Uterus (tissue), 4 donors: ENCODE data around the gene PYY. TPM values are rescaled to one million over a fixed set of nuclear protein-coding genes. Genes with fewer than 3 reads are reported as not detected.
"Not testable (repeated sequence)": the region's sequence is repeated elsewhere in the genome, so short reads cannot be mapped to it uniquely, and the experiment has no call there.

Experiments
- DNase-seq, 2 donors: peaks; one replicate each; pipeline ENCODE4 v3.0.0-alpha.2; 2019 to 2020
- H3K27ac ChIP-seq, 2 donors: fragments of 200-600 bp; sonication (generic); 1 replicate in 1 of 2; 2 replicates in 1 of 2; pipeline ENCODE4 v1.5.1; 2016 to 2018
- H3K27me3 ChIP-seq, 2 donors: fragments of 200-600 bp; sonication (generic); one replicate each; pipeline ENCODE4 v1.5.1; 2018 to 2019; ENCODE audit warnings: control low read depth in 1 of 2
- H3K36me3 ChIP-seq, 2 donors: fragments of 200-600 bp; sonication (generic); one replicate each; pipeline ENCODE4 v1.5.1; 2019; ENCODE audit warnings: control low read depth in 1 of 2
- H3K4me1 ChIP-seq, 2 donors: fragments of 200-600 bp; sonication (generic); one replicate each; pipeline ENCODE4 v1.5.1; 2018 to 2019; ENCODE audit warnings: control low read depth in 1 of 2
- H3K4me3 ChIP-seq, 2 donors: fragments of 200-600 bp; sonication (generic); 1 replicate in 1 of 2; 2 replicates in 1 of 2; pipeline ENCODE4 v1.5.1; 2018 to 2019; ENCODE audit warnings: mild to moderate bottlenecking in 1 of 2
- H3K9me3 ChIP-seq, 2 donors: fragments of 200-600 bp; sonication (generic); one replicate each; pipeline ENCODE4 v1.5.1; 2019; ENCODE audit warnings: control low read depth in 1 of 2
- CTCF ChIP-seq, 4 experiments: fragments of 200-600 bp in 2 of 4; fragments of 450-650 bp in 2 of 4; sonication (generic) in 2 of 4; IDR thresholded peaks; one replicate each; pipeline ENCODE4 v1.5.1; 2016 to 2019; ENCODE audit warnings: antibody characterized with exemption in 4 of 4, mild to moderate bottlenecking in 2 of 4, moderate library complexity in 1 of 4
- POLR2A ChIP-seq, 2 donors: fragments of 450-650 bp; IDR thresholded peaks; one replicate each; pipeline ENCODE4 v1.6.1; 2016; ENCODE audit warnings: antibody characterized with exemption in 2 of 2, mild to moderate bottlenecking in 1 of 2, moderate library complexity in 1 of 2
- intact Hi-C: fragments of 100-400 bp; cut with DNase I; formaldehyde crosslinking; loops from one replicate; pipeline ENCODE4 v1.15.1; 2023; ENCODE audit warnings: low total_unique reads
- total RNA-seq, 4 donors: library from RNA; depleted of rRNA in 3 of 4; stranded (reverse); fragments of >200 nt in 3 of 4; gene quantifications; one replicate each; pipeline versions ENCODE4 v1.1.0 to v1.2.4, GENCODE V29; 2014 to 2023
- donor health status: DM: yes; HTN: yes; CAD: no.

PYY gene
- total RNA-seq, 4 donors from 2014 or later: not detected

- Histone ChIP-seq H3K27me3 (no peaks in the 10 kb centered on the region), H3K4me1 (no peaks in the 10 kb centered on the region), H3K27ac (no peak overlapping the region), H3K36me3 (no peaks in the 10 kb centered on the region), H3K4me3 (no peak overlapping the region), H3K9me3 (no peaks in the 10 kb centered on the region)
- TF ChIP-seq CTCF (IDR thresholded peaks at IDR 0.05) (no peak), POLR2A (IDR thresholded peaks at IDR 0.05) (no peak)
- intact Hi-C loops: no loop called here
- no peak for DNase-seq
Measured at GRCh38 chr17:43970366-43970765, 16.6 kb upstream of the PYY start.

DNA sequence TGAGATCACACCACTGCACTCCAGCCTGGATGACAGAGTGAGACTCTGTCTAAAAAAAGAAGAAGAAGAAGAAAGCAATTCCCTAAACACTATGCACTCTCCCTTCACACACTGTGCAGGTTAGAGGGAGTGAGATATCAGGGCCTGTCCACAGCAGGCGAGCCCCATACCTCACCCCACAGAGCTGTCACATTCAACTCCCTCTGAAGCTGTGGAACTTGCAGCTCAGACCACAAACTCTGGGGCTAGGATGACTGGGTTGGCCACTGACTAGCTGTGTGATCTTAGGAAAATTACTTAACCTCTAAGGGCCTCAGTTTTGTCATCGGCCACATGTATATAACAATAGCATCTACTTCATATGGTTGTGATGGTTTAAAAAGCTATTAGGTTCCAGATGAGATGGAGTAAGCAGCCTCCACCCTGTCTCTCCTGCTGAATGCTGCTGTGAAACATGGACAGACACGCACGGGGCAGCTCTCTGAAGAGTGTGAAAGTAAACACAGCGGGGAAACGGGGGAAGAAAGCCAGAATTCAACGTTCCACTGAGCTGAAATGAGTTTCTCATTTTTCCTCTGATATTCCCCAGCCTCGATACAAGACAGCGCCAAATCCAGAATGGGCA lies 13.6 kb upstream of the PYY start:
- no peaks in the 10 kb centered on the region for H3K36me3 ChIP-seq
- intact Hi-C loops: no loop called here
- no peak overlapping the region for H3K4me3 ChIP-seq
- DNase-seq: no peak
- H3K4me1 ChIP-seq: no peaks in the 10 kb centered on the region
- TF ChIP-seq POLR2A (IDR thresholded peaks at IDR 0.05): no peak
- no peak overlapping the region for H3K27ac ChIP-seq
- no peaks in the 10 kb centered on the region for H3K27me3 ChIP-seq
- H3K9me3 ChIP-seq: no peaks in the 10 kb centered on the region

DNA sequence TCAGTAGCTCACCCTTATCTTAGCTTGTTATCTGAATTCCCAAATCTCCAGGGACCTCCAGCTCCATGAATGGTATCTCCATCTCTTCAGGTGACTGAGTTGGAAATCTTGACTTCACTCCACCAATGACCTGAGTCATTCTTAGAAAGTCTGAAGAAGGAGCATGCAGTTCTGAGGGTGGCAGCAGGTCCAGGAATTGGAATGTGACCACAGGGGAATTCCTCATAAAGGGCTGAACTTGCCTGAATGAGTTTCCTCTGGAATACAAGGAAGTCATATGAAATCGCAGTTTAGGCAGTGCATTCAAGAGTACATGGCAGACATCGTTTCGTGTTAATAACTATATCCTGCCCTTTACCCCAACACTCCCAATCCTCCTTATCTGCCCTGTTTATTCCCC lies 12.5 kb upstream of the PYY start:
- Histone ChIP-seq H3K27ac (no peak overlapping the region), H3K36me3 (no peaks in the 10 kb centered on the region), H3K9me3 (no peaks in the 10 kb centered on the region), H3K4me1 (no peaks in the 10 kb centered on the region), H3K4me3 (no peak overlapping the region), H3K27me3 (no peaks in the 10 kb centered on the region)
- no peak for DNase-seq
- TF ChIP-seq POLR2A (IDR thresholded peaks at IDR 0.05) (no peak), CTCF (IDR thresholded peaks at IDR 0.05) (no peak)
- intact Hi-C loops: no loop called here

DNA sequence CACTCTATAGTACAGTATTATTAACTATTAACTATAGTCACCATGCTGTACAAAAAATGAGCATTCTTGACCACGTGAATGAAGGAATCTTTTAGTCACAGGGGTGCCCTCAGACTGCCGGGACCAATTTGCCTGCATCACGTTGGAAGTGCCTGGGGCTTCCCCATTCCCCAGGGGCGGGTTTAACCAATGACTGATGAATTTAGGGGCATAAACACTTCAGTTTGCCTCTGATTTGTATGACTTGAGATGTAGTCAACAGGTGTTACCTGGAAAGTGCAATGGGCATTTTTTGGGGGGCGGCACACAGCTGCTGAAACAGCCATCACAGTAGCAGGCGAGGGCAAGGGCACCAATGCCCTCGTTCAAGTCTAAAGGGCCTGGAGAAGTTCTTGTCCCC lies 8.7 kb upstream of the PYY start:
- TF ChIP-seq POLR2A (IDR thresholded peaks at IDR 0.05) (no peak), CTCF (IDR thresholded peaks at IDR 0.05) (no peak)
- Histone ChIP-seq H3K27me3 (no peaks in the 10 kb centered on the region), H3K36me3 (no peaks in the 10 kb centered on the region), H3K4me3 (no peak overlapping the region), H3K9me3 (no peaks in the 10 kb centered on the region), H3K27ac (no peak overlapping the region), H3K4me1 (no peaks in the 10 kb centered on the region)
- intact Hi-C loops: no loop called here
- no peak for DNase-seq

DNA sequence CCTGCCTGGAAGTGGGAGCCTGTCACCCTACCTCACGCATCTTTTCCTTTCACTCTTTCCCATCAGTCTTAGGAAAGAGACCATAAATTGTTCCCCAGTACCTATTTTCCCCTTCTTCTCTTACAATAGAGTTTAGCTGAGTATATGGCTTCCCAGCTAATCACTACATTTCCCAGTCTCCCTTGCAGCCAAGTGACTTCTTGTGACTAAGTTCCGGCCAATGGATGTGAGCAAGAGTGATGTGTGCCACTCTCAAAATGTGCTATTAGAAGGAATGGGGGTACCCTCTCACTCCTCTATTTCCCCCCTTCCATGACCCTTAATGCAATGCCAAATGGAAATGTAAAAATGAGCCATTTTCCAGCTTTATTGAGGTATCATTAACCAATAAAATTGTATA lies 8.2 kb upstream of the PYY start:
- Histone ChIP-seq H3K27ac (no peak overlapping the region), H3K27me3 (no peaks in the 10 kb centered on the region), H3K9me3 (no peaks in the 10 kb centered on the region), H3K36me3 (no peaks in the 10 kb centered on the region), H3K4me3 (no peak overlapping the region), H3K4me1 (no peaks in the 10 kb centered on the region)
- no peak for TF ChIP-seq CTCF (IDR thresholded peaks at IDR 0.05)
- TF ChIP-seq POLR2A (IDR thresholded peaks at IDR 0.05): no peak
- no peak for DNase-seq
- intact Hi-C loops: no loop called here

DNA sequence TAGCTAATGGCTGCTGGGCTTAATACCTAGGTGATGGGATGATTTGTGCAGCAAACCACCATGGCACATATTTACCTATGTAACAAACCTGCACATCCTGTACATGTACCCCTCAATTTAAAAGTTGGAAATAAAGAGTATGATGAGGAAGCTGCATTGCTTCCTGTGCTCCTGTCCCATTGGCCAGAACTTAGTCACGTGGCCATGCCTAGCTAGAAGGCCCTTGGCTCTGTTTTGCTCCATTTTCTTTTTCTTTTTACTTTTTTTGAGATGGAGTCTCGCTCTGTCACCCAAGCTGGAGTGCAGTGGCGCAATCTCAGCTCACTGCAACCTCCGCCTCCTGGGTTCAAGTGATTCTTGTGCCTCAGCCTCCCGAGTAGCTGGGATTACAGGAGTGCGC lies 7.6 kb upstream of the PYY start:
- DNase-seq, H3K36me3 ChIP-seq, H3K4me1 ChIP-seq, H3K9me3 ChIP-seq, H3K27ac ChIP-seq, intact Hi-C loops, H3K27me3 ChIP-seq, H3K4me3 ChIP-seq: not testable (repeated sequence)
